Adrenal gland (tissue), 12 donors: ENCODE measurements around the gene PLAGL1. TPM values are rescaled to one million over a fixed set of nuclear protein-coding genes. Genes with fewer than 3 reads are reported as not detected.

ENCODE experiments used
- DNase-seq, 7 donors: peaks; one replicate each; pipeline ENCODE4 v3.0.0-alpha.2; 2019 to 2020
- H3K27ac ChIP-seq, 5 donors: fragments of 200-600 bp; sonication (generic) in 4 of 5; 1 replicate in 3 of 5; 2 replicates in 2 of 5; pipeline versions ENCODE4 v1.5.1 to v1.8.0; 2016 to 2020; ENCODE audit warnings: mild to moderate bottlenecking in 1 of 5
- H3K27me3 ChIP-seq: fragments of 200-600 bp; 2 replicates; pipeline ENCODE4 v1.8.0; 2021
- H3K36me3 ChIP-seq, 2 donors: fragments of 200-600 bp; replicated peaks in 1 of 2; 1 replicate in 1 of 2; 2 replicates in 1 of 2; pipeline versions ENCODE4 v1.5.1 to v1.8.0; 2018 to 2022
- H3K4me1 ChIP-seq, 2 donors: fragments of 200-600 bp; replicated peaks in 1 of 2; 1 replicate in 1 of 2; 2 replicates in 1 of 2; pipeline versions ENCODE4 v1.5.1 to v1.8.0; 2018 to 2021
- H3K4me3 ChIP-seq, 4 donors: fragments of 200-600 bp; sonication (generic) in 3 of 4; one replicate each; pipeline ENCODE4 v1.5.1; 2016 to 2018
- H3K9me3 ChIP-seq, 3 donors: fragments of 200-600 bp; sonication (generic) in 1 of 3; replicated peaks in 1 of 3; 1 replicate in 2 of 3; 2 replicates in 1 of 3; pipeline versions ENCODE4 v1.5.1 to v1.8.0; 2016 to 2021
- CTCF ChIP-seq, 6 experiments: fragments of 450-650 bp in 4 of 6; fragments of 200-600 bp in 2 of 6; sonication (generic) in 1 of 6; IDR thresholded peaks; 1 replicate in 5 of 6; 2 replicates in 1 of 6; pipeline versions ENCODE4 v1.5.1 to v1.8.0; 2016 to 2021; ENCODE audit warnings: antibody characterized with exemption in 6 of 6, mild to moderate bottlenecking in 2 of 6, moderate library complexity in 1 of 6
- POLR2A ChIP-seq, 2 donors: fragments of 450-650 bp; IDR thresholded peaks; one replicate each; pipeline ENCODE4 v1.6.1; 2017; ENCODE audit warnings: antibody characterized with exemption in 2 of 2, mild to moderate bottlenecking in 2 of 2, moderate library complexity in 1 of 2
- WGBS, 4 donors: extraction: QIAGEN DNeasy Blood & Tissue Kit in 2 of 4; methylation state at CpG; one replicate each; pipeline versions ENCODE4 v1.1.5 to v1.1.7; 2013 to 2017; 5-methylcytosine and 5-hydroxymethylcytosine counted together
- intact Hi-C, 2 donors: fragments of 100-400 bp; cut with DNase I; formaldehyde crosslinking; loops; one replicate each; pipeline versions ENCODE4 v1.14.1 to v1.15.0; 2022 to 2023
- polyA plus RNA-seq, 3 donors: library from polyadenylated mRNA; stranded (reverse); fragments of 200-250 nt in 2 of 3; fragments of 350-450 nt in 1 of 3; fragmentation: Illumina TruSeq in 1 of 3; extraction: RNeasy Lipid Tissue Mini Kit (QIAGEN cat#74804) in 1 of 3; gene quantifications; one replicate each; pipeline ENCODE4 v1.2.3, GENCODE V29; 2013 to 2014
- total RNA-seq, 9 donors: library from RNA; depleted of rRNA in 4 of 9; stranded (reverse); fragments of >200 nt in 4 of 9; fragments of 120-200 nt in 1 of 9; fragmentation: NEBNext Ultra II Directional in 1 of 9; extraction: Animal tissue kit (Norgen Biotek cat#: 25700) in 1 of 9; gene quantifications; one replicate each; pipeline versions ENCODE4 v1.1.0 to v1.2.4, GENCODE V29; 2013 to 2023
- donor health status: healthy with polysubstance abuse.
- donor health status: Bipolar disorder and iron deficiency.
- donor health status: DM: yes; HTN: yes; CAD: no.
- donor health status: DM: no; HTN: no; CAD: no.
- donor health status: DM: no; HTN: no; CAD: no.
- donor health status: DM: yes; HTN: yes; CAD: no.

Gene PLAGL1
- total and polyA plus RNA-seq, 12 donors: 20.4 to 197 (median 78.7) TPM

- H3K4me3 ChIP-seq: no peak overlapping the region
Measured at GRCh38 chr6:143948208-143948607, 59.9 kb downstream of the PLAGL1 start.

GRCh38 chr6:143941852-143942627 lies 66.0 kb downstream of the PLAGL1 start:
- Histone ChIP-seq H3K4me3 (no peak overlapping the region), H3K27ac (no peak overlapping the region), H3K4me1 (no peaks in the 10 kb centered on the region), H3K36me3 (no peaks in the 10 kb centered on the region), H3K9me3 (no peaks in the 10 kb centered on the region), H3K27me3 (no peaks in the 10 kb centered on the region)
- TF ChIP-seq CTCF (IDR thresholded peaks at IDR 0.05) (peak; percentile 39 to 63 (median 53)), POLR2A (IDR thresholded peaks at IDR 0.05) (no peak)
- DNase-seq: peak; percentile 48 to 76 (median 68)
- intact Hi-C loops: loop anchor here (2.0 to 5.0 kb wide), 2 partner anchors 70 to 73 kb away; no protein-coding TSS in a partner anchor
- 73 to 76% (median 76%) methylated on average over 20 of the region's 20 CpGs for WGBS, 4 donors

More at GRCh38 chr6:143948208-143948607, 59.9 kb downstream of the PLAGL1 start:
- no peaks in the 10 kb centered on the region for H3K9me3 ChIP-seq
- H3K27ac ChIP-seq: no peak overlapping the region
- no peaks in the 10 kb centered on the region for H3K4me1 ChIP-seq
- no peaks in the 10 kb centered on the region for H3K27me3 ChIP-seq
- H3K36me3 ChIP-seq: peaks cover 0 to 9% of the 10 kb centered on the region in 2 donors
- no peak for DNase-seq
- TF ChIP-seq CTCF (IDR thresholded peaks at IDR 0.05) (no peak), POLR2A (IDR thresholded peaks at IDR 0.05) (no peak)
- WGBS, 4 donors: 88 to 96% (median 91%) methylated on average over 7 of the region's 7 CpGs
- intact Hi-C loops: no loop called here

GRCh38 chr6:143940011-143940597 lies 68.0 kb downstream of the PLAGL1 start:
- DNase-seq: peak; percentile 35 to 62 (median 55)
- TF ChIP-seq CTCF (IDR thresholded peaks at IDR 0.05): peak; percentile 51 to 82 (median 69)
- TF ChIP-seq POLR2A (IDR thresholded peaks at IDR 0.05): no peak
- intact Hi-C loops: loop anchor here in 1 of 2 donors (5.0 kb wide), 1 partner anchor 72 kb away; no protein-coding TSS in a partner anchor

GRCh38 chr6:143939364-143939763 lies 68.7 kb downstream of the PLAGL1 start:
- DNase-seq: no peak
- intact Hi-C loops: no loop called here
- WGBS, 4 donors: 41 to 58% (median 49%) methylated on average over 4 of the region's 4 CpGs
- no peaks in the 10 kb centered on the region for H3K36me3 ChIP-seq
- no peaks in the 10 kb centered on the region for H3K4me1 ChIP-seq
- no peak overlapping the region for H3K4me3 ChIP-seq
- TF ChIP-seq CTCF (IDR thresholded peaks at IDR 0.05) (no peak), POLR2A (IDR thresholded peaks at IDR 0.05) (no peak)
- H3K9me3 ChIP-seq: no peaks in the 10 kb centered on the region
- H3K27ac ChIP-seq: no peak overlapping the region
- no peaks in the 10 kb centered on the region for H3K27me3 ChIP-seq

More at GRCh38 chr6:143940011-143940597, 68.0 kb downstream of the PLAGL1 start:
- no peaks in the 10 kb centered on the region for H3K27me3 ChIP-seq
- H3K4me1 ChIP-seq: no peaks in the 10 kb centered on the region
- no peak overlapping the region for H3K27ac ChIP-seq
- 43 to 61% (median 52%) methylated on average over 4 of the region's 4 CpGs for WGBS, 4 donors
- no peaks in the 10 kb centered on the region for H3K36me3 ChIP-seq
- H3K4me3 ChIP-seq: no peak overlapping the region
- no peaks in the 10 kb centered on the region for H3K9me3 ChIP-seq
